SU-DHL-6 (cell line): ENCODE data around the gene KCNAB2.

Source experiments
- H2AFZ ChIP-seq: fragments of 200-600 bp; sonication (generic); 2 replicates; pipeline ENCODE4 v1.6.1; 2014; ENCODE audit warnings: low read depth, mild to moderate bottlenecking, moderate library complexity, mixed read lengths, antibody characterized with exemption, low read length; ENCODE audit not compliant: severe bottlenecking
- H3F3A ChIP-seq: fragments of 200-600 bp; shearing (Covaris generic); 2 replicates; pipeline ENCODE4 v1.6.0; 2016; ENCODE audit warnings: antibody characterized with exemption, mild to moderate bottlenecking; ENCODE audit not compliant: insufficient read depth
- H3K27ac ChIP-seq: fragments of 200-600 bp; sonication (generic); 2 replicates; pipeline ENCODE4 v1.5.1; 2016; ENCODE audit warnings: low read depth, mild to moderate bottlenecking, low read length, moderate library complexity, mixed read lengths
- H3K27me3 ChIP-seq: fragments of 200-600 bp; sonication (generic), shearing (Covaris generic); 2 replicates; pipeline ENCODE4 v1.6.0; 2014; ENCODE audit warnings: mild to moderate bottlenecking, low read length
- H3K36me3 ChIP-seq: fragments of 200-600 bp; sonication (generic); 2 replicates; pipeline ENCODE4 v1.6.1; 2014; ENCODE audit warnings: mild to moderate bottlenecking, low read length, mixed read lengths
- H3K4me2 ChIP-seq: fragments of 300-600, 200-600 bp; shearing (Covaris generic), sonication (generic); 2 replicates; pipeline ENCODE4 v1.6.0; 2014; ENCODE audit warnings: low read length, low read depth, mild to moderate bottlenecking; ENCODE audit not compliant: poor library complexity, severe bottlenecking
- H3K4me3 ChIP-seq: fragments of 200-600 bp; sonication (generic); 2 replicates; pipeline ENCODE4 v1.5.1; 2014; ENCODE audit warnings: antibody characterized with exemption, low read length, mild to moderate bottlenecking, mixed read lengths; ENCODE audit not compliant: insufficient read depth, poor library complexity, severe bottlenecking
- H3K79me2 ChIP-seq: fragments of 200-600 bp; sonication (generic); 2 replicates; pipeline ENCODE4 v1.6.1; 2014; ENCODE audit warnings: mild to moderate bottlenecking, low read length, moderate library complexity; ENCODE audit not compliant: insufficient read depth
- H3K9ac ChIP-seq: fragments of 200-600 bp; sonication (generic); 2 replicates; pipeline ENCODE4 v1.7.0; 2014; ENCODE audit warnings: mild to moderate bottlenecking, low read length
- H3K9me2 ChIP-seq: fragments of 200-600 bp; sonication (generic); replicated peaks from 2 replicates; pipeline ENCODE4 v1.6.1; 2014; ENCODE audit warnings: low read length; ENCODE audit not compliant: insufficient read depth
- H3K9me3 ChIP-seq: fragments of 200-600 bp; sonication (generic); 2 replicates; pipeline ENCODE4 v1.6.1; 2014; ENCODE audit warnings: low read length, mixed read lengths; ENCODE audit not compliant: insufficient read depth
- H4K20me1 ChIP-seq: fragments of 200-600 bp; sonication (generic); 2 replicates; pipeline ENCODE4 v1.6.1; 2014; ENCODE audit warnings: low read depth, mild to moderate bottlenecking, antibody characterized with exemption, low read length, moderate library complexity, mixed read lengths
- EZH2phosphoT487 ChIP-seq: fragments of 200-600 bp; sonication (generic), shearing (Covaris generic); conservative IDR thresholded peaks from 2 replicates; pipeline ENCODE4 v1.6.1; 2018; ENCODE audit warnings: mild to moderate bottlenecking, antibody characterized with exemption, low read length, moderate library complexity, mixed read lengths
- TF ChIP-seq, protein P1 (sequence below): fragments of 200-600 bp; sonication (generic); IDR thresholded peaks from one replicate; pipeline ENCODE4 v1.5.1; 2017; ENCODE audit warnings: antibody characterized with exemption, mild to moderate bottlenecking, low read length, moderate library complexity; ENCODE audit not compliant: insufficient read depth, poor library complexity, severe bottlenecking

KCNAB2 gene

DNA sequence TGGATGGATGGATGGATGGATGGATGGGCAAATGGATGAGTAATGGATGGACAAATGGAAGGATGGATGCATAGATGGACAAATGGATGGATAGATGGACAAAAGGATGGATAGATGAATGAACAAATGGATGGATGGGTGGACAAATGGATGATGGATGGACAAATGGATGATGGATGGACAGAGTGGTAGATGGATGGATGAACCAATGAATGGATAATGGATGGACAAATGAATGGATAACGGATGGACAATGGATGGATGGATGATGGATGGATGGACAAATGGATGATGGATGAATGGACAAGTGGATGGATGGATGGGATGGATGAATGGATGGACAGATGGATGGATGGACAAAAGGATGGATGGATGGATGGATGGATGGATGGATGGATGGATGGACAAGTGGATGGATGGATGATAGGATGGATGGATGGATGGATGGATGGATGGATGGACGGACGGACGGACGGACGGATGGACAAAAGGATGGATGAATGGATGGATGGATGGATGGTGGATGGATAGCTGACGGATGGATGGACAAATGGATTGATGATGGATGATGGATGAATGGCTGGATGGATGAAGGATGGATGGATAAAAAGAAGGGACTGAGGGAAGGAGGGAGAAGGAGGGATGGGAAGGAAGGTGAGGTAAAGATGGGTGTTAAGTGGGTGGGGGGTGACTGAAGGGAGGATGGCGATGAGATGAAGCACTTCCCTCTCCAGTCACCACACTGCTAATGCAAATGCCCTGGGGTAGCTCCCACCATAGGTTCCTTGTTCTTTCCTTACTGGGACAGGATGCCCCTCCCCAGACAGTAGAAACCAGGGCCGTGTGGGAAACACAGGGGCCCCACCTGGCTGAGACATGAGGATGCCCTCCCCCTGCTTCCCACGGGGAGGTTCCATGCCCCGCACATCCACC is 104.6 kb downstream of the KCNAB2 start:
- H3K79me2 ChIP-seq: no peaks in the 10 kb centered on the region
- no peaks in the 10 kb centered on the region for H3K27me3 ChIP-seq
- H2AFZ ChIP-seq: no peak overlapping the region
- no peak overlapping the region for H3K4me2 ChIP-seq
- H4K20me1 ChIP-seq: no peaks in the 10 kb centered on the region
- no peaks in the 10 kb centered on the region for H3K9me3 ChIP-seq
- no peaks in the 10 kb centered on the region for H3K36me3 ChIP-seq
- no peaks in the 10 kb centered on the region for H3F3A ChIP-seq
- H3K4me3 ChIP-seq: no peak overlapping the region
- no peaks in the 10 kb centered on the region for H3K9me2 ChIP-seq
- no peak overlapping the region for H3K9ac ChIP-seq
- no peak overlapping the region for H3K27ac ChIP-seq
- no peak for TF ChIP-seq EZH2phosphoT487
- TF ChIP-seq, protein P1, sequence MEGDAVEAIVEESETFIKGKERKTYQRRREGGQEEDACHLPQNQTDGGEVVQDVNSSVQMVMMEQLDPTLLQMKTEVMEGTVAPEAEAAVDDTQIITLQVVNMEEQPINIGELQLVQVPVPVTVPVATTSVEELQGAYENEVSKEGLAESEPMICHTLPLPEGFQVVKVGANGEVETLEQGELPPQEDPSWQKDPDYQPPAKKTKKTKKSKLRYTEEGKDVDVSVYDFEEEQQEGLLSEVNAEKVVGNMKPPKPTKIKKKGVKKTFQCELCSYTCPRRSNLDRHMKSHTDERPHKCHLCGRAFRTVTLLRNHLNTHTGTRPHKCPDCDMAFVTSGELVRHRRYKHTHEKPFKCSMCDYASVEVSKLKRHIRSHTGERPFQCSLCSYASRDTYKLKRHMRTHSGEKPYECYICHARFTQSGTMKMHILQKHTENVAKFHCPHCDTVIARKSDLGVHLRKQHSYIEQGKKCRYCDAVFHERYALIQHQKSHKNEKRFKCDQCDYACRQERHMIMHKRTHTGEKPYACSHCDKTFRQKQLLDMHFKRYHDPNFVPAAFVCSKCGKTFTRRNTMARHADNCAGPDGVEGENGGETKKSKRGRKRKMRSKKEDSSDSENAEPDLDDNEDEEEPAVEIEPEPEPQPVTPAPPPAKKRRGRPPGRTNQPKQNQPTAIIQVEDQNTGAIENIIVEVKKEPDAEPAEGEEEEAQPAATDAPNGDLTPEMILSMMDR: no peak
